ENCODE data around the gene POLR3A. TPM values are rescaled to one million over a fixed set of nuclear protein-coding genes. Genes with fewer than 3 reads are reported as not detected.

Gene POLR3A
- polyA plus RNA-seq, 1 donor (not counting 4 experiments of a cell fraction or from before 2014, with no cell fraction given) = 15.5 TPM

DNA sequence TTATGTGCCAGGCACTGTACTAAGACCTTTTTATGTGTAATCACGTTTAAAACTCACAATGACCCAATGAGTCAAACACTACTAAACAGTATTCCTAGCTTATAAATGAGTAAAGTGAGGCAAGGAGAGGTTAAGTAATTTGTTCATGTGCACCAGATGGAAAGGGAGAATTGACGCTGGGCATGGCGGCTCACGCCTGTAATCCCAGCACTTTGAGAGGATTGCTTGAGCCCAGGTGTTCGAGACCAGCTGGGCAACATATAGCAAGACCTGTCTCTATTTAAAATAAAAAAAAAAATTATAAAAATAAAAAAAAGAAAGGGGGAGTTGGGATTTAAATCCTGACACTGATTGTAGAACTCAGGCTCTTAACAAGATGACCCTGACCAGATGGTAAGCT lies 56.0 kb downstream of the POLR3A start:
- Histone ChIP-seq H3K36me3 (ENCODE audit: control insufficient read depth in 2 of 2, extremely low read depth in 1 of 2, insufficient read depth in 2 of 2, low read length in 2 of 2) (peaks cover 8 to 13% of the 10 kb centered on the region in 2 experiments), H3K9me3 (ENCODE audit: control insufficient read depth, low read depth, low read length) (no peaks in the 10 kb centered on the region), H3K9me1 (ENCODE audit: control insufficient read depth, extremely low read depth, insufficient read depth, low read length) (no peaks in the 10 kb centered on the region), H3K27ac (ENCODE audit: control insufficient read depth, insufficient read depth, low read length) (no peak overlapping the region), H3K4me1 (ENCODE audit: control insufficient read depth, extremely low read depth, insufficient read depth, low read length) (peaks cover 8% of the 10 kb centered on the region), H3K27me3 (ENCODE audit: control insufficient read depth, extremely low read depth, insufficient read depth, low read length) (no peaks in the 10 kb centered on the region), H3K9ac (ENCODE audit: control insufficient read depth, extremely low read depth, insufficient read depth, low read length) (no peak overlapping the region), H3K79me2 (ENCODE audit: control insufficient read depth, insufficient read depth, low read length) (no peaks in the 10 kb centered on the region), H2AFZ (ENCODE audit: control insufficient read depth, low read length) (no peak overlapping the region), H4K20me1 (ENCODE audit: control insufficient read depth, extremely low read depth, insufficient read depth, low read length) (no peaks in the 10 kb centered on the region), H3K4me3 (ENCODE audit: control insufficient read depth in 2 of 3, extremely low read depth in 1 of 3, insufficient read depth in 2 of 3, low read depth in 1 of 3, low read length in 3 of 3) (no peak overlapping the region), H3K4me2 (ENCODE audit: control insufficient read depth, extremely low read depth, insufficient read depth, low read depth, low read length) (no peak overlapping the region)
- FAIRE-seq (no peak), DNase-seq (ENCODE audit: low read depth, low spot score) (no peak)
- dilution Hi-C loops (cut with MboI; ENCODE audit: extremely low pct_ligation_motif_present, low sequenced_read_pairs) = no loop called here
- no peak for TF ChIP-seq EZH2 (IDR thresholded peaks at IDR 0.05; ENCODE audit: low read length)
- TF ChIP-seq, protein P1, sequence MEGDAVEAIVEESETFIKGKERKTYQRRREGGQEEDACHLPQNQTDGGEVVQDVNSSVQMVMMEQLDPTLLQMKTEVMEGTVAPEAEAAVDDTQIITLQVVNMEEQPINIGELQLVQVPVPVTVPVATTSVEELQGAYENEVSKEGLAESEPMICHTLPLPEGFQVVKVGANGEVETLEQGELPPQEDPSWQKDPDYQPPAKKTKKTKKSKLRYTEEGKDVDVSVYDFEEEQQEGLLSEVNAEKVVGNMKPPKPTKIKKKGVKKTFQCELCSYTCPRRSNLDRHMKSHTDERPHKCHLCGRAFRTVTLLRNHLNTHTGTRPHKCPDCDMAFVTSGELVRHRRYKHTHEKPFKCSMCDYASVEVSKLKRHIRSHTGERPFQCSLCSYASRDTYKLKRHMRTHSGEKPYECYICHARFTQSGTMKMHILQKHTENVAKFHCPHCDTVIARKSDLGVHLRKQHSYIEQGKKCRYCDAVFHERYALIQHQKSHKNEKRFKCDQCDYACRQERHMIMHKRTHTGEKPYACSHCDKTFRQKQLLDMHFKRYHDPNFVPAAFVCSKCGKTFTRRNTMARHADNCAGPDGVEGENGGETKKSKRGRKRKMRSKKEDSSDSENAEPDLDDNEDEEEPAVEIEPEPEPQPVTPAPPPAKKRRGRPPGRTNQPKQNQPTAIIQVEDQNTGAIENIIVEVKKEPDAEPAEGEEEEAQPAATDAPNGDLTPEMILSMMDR (optimal IDR thresholded peaks at IDR 0.05 in 1 of 3, IDR thresholded peaks at IDR 0.05 in 1 of 3, conservative IDR thresholded peaks at IDR 0.05 in 1 of 3; ENCODE audit: extremely low read depth in 1 of 3, insufficient read depth in 2 of 3, low read length in 3 of 3) = no peak

DNA sequence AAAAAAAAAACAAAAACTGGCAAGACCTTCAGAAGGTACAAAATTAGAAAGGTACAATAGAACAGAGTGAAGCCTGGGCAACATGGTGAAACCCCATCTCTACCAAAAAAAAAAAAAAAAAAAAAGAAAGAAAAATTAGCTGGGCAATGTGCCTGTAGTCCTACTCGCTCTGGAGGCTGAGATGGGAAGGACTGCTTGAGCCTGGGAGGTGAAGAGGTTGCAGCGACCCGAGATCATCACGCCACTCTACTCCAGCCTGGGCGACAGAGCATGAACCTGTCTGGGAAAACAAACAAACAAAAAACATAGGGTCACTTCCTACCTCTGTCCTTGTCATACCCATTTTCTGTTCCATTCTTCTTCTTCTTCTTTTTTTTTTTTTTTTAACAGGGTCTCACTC lies 57.2 kb downstream of the POLR3A start:
- Histone ChIP-seq H3K36me3 (ENCODE audit: control insufficient read depth in 2 of 2, extremely low read depth in 1 of 2, insufficient read depth in 2 of 2, low read length in 2 of 2) (peaks cover 5 to 6% of the 10 kb centered on the region in 2 experiments), H3K9ac (ENCODE audit: control insufficient read depth, extremely low read depth, insufficient read depth, low read length) (no peak overlapping the region), H2AFZ (ENCODE audit: control insufficient read depth, low read length) (no peak overlapping the region), H3K9me3 (ENCODE audit: control insufficient read depth, low read depth, low read length) (no peaks in the 10 kb centered on the region), H3K79me2 (ENCODE audit: control insufficient read depth, insufficient read depth, low read length) (no peaks in the 10 kb centered on the region), H3K4me1 (ENCODE audit: control insufficient read depth, extremely low read depth, insufficient read depth, low read length) (peaks cover 8% of the 10 kb centered on the region), H3K9me1 (ENCODE audit: control insufficient read depth, extremely low read depth, insufficient read depth, low read length) (no peaks in the 10 kb centered on the region), H3K27ac (ENCODE audit: control insufficient read depth, insufficient read depth, low read length) (no peak overlapping the region), H3K27me3 (ENCODE audit: control insufficient read depth, extremely low read depth, insufficient read depth, low read length) (no peaks in the 10 kb centered on the region), H4K20me1 (ENCODE audit: control insufficient read depth, extremely low read depth, insufficient read depth, low read length) (no peaks in the 10 kb centered on the region), H3K4me3 (ENCODE audit: control insufficient read depth in 2 of 3, extremely low read depth in 1 of 3, insufficient read depth in 2 of 3, low read depth in 1 of 3, low read length in 3 of 3) (no peak overlapping the region), H3K4me2 (ENCODE audit: control insufficient read depth, extremely low read depth, insufficient read depth, low read depth, low read length) (no peak overlapping the region)
- no peak for DNase-seq (ENCODE audit: low read depth, low spot score)
- no peak for FAIRE-seq
- dilution Hi-C loops (cut with MboI; ENCODE audit: extremely low pct_ligation_motif_present, low sequenced_read_pairs) = no loop called here
- TF ChIP-seq, protein P1 (optimal IDR thresholded peaks at IDR 0.05 in 1 of 3, IDR thresholded peaks at IDR 0.05 in 1 of 3, conservative IDR thresholded peaks at IDR 0.05 in 1 of 3; ENCODE audit: extremely low read depth in 1 of 3, insufficient read depth in 2 of 3, low read length in 3 of 3) = no peak
- TF ChIP-seq EZH2 (IDR thresholded peaks at IDR 0.05; ENCODE audit: low read length) = no peak

Measured in keratinocyte (primary cell).